AG09319 (cell line): ENCODE measurements around the gene CROCC2.

Source experiments
- DNase-seq: peaks from one replicate; pipeline ENCODE4 v3.0.0-alpha.2; 2010; ENCODE audit warnings: low read depth; ENCODE audit errors: extremely low read depth
- TF ChIP-seq, protein P1 (sequence below): IDR thresholded peaks from 2 replicates; pipeline ENCODE4 v1.5.1; 2011; ENCODE audit warnings: low read depth, mild to moderate bottlenecking, inconsistent platforms, low read length, moderate library complexity

CROCC2 gene

GRCh38 chr2:240906141-240906910 is at the start of gene CROCC2:
Gene CROCC2 (plus strand): TSS chr2:240906336. CDS start chr2:240906514, 178 bp downstream.
- DNase-seq: no peak
- TF ChIP-seq, protein P1, sequence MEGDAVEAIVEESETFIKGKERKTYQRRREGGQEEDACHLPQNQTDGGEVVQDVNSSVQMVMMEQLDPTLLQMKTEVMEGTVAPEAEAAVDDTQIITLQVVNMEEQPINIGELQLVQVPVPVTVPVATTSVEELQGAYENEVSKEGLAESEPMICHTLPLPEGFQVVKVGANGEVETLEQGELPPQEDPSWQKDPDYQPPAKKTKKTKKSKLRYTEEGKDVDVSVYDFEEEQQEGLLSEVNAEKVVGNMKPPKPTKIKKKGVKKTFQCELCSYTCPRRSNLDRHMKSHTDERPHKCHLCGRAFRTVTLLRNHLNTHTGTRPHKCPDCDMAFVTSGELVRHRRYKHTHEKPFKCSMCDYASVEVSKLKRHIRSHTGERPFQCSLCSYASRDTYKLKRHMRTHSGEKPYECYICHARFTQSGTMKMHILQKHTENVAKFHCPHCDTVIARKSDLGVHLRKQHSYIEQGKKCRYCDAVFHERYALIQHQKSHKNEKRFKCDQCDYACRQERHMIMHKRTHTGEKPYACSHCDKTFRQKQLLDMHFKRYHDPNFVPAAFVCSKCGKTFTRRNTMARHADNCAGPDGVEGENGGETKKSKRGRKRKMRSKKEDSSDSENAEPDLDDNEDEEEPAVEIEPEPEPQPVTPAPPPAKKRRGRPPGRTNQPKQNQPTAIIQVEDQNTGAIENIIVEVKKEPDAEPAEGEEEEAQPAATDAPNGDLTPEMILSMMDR: no peak

DNA sequence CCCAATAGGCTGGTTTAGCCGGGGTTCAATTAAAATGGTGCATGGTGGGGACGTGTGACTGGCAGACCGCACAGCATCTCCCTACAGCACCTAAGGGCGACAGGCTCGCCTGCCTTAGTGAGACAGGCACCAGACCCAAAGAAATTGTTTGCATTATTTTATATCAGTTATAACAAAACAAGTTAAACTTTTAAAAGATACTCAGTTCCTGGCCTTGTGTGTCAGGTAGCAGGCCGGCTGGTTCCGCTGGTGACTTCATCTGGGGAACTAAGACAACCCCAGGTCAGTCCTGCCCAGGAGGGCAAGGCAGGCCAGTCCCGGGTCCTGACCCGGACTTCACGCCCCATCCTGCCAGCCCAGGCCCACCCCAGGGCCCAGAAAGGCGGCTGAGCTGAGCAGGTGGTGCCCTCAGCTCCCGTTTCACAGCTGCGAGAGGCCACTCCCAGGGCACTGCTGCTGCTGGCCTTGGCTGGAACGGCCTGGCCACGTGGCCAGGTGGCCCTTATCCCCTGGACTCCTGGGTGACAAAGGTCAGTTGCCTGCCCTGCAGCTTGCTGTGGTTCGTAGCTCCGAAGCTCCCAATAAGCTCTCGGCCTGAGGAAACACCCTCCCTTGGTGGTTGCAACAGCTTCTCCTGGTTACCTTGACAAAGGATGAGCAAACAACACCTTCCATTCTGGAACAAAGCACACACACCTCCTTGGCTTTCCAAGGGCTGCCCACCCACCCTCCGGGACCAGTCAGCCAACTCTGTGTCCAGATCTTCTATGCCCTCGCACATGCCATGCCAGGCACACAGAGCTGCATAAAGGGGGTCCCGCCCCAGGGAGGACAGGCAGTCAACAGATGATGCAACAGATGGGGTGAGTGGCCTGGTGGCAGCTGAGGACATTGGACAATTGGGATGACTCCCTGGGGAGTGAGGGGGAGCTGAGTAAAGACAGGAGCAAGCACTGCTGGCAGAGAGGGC is 48.8 kb upstream of the CROCC2 start:
- TF ChIP-seq, protein P1: no peak
- DNase-seq: no peak

DNA sequence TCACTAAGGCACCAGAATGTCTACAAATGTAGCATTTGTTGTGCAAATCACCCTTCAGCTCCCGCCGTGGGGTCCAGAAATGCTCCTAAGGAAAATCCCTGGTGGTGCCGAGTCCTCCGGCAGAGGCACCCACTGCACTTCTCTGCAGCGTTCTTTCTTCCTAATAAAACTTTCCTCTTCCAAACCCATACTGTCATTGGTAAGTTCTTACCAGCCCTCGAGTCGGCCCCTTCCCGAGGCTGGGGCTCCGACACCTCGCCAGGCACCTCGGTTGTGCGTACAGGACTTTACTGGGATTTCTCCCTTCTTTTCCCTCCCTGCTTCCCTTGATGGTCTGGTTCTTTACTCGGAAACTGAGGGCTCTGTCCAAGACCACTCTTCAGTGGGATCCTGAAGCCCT is 47.8 kb upstream of the CROCC2 start:
- no peak for DNase-seq
- TF ChIP-seq, protein P1: no peak

DNA sequence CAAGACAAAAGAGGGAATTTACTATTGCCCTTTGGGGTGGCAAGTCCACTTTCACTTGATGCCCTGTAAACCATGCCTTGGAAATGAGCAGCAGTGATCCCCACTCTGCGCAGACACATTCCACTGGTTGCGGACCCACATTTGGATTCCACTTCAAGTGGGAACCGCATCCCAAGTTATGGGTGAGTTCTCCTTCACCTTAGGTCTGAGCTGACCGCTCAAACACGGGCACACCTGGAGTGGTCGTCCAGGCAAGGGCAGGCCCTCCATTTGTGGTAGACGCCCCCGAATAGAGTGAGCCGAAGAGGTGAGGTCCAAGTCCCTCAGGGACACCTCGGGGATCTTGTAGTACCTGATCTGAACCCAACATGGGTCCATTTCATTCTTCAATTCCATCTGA is 47.3 kb upstream of the CROCC2 start:
- DNase-seq: no peak
- TF ChIP-seq, protein P1: no peak

- no peak for DNase-seq
These were observed 44.6 kb upstream of the CROCC2 start for GRCh38 chr2:240861547-240861946.

GRCh38 chr2:240864475-240864874 is 41.7 kb upstream of the CROCC2 start:
- no peak for DNase-seq
- TF ChIP-seq, protein P1: no peak

More at GRCh38 chr2:240861547-240861946, 44.6 kb upstream of the CROCC2 start:
- TF ChIP-seq, protein P1: no peak

DNA sequence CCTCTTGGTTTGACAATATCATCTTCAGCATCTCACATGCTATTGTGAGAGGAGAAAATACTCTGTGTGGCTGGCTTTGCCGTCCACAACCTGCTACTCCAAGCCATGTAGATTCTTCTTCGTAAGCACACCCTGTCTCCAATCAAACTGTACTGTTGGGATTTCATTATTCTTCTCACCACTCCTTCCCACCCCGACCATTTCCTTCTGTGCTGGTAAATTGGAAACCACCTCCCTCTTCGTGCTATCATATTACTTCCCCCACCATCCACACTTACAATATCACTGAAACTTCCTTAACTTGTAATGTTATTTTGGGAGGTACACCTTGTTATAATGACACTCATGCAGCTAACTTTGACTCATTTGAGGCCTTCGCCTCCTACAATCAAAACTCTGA is 40.7 kb upstream of the CROCC2 start:
- no peak for DNase-seq
- TF ChIP-seq, protein P1: no peak
